Right lobe of liver (tissue), 6 donors: Measurements from ENCODE around the gene SF3B4. TPM values are rescaled to one million over a fixed set of nuclear protein-coding genes. Genes with fewer than 3 reads are reported as not detected.
A peak's percentile ranks its signal among the peaks of the same experiment; 100 is the strongest.
"Not testable (repeated sequence)": the region's sequence is repeated elsewhere in the genome, so short reads cannot be mapped to it uniquely, and the experiment has no call there.

Experiments used
- ATAC-seq, 4 donors: fragments of 200-7000 bp; cut with Tn5 transposase; one replicate each; pipeline ENCODE4 v1.9.1; 2020; ENCODE audit warnings: mild to moderate bottlenecking in 4 of 4, moderate library complexity in 4 of 4
- DNase-seq, 3 donors: peaks; one replicate each; pipeline ENCODE4 v3.0.0-alpha.2; 2020
- H3K27ac ChIP-seq, 3 donors: fragments of 200-600 bp; one replicate each; pipeline ENCODE4 v1.8.0; 2022
- H3K27me3 ChIP-seq, 2 donors: fragments of 200-600 bp; one replicate each; pipeline ENCODE4 v1.8.0; 2022
- H3K36me3 ChIP-seq, 4 donors: fragments of 200-600 bp; sonication (generic) in 1 of 4; one replicate each; pipeline versions ENCODE4 v1.5.1 to v1.8.0; 2017 to 2022; ENCODE audit warnings: control low read depth in 1 of 4
- H3K4me1 ChIP-seq, 4 donors: fragments of 200-600 bp; sonication (generic) in 1 of 4; one replicate each; pipeline versions ENCODE4 v1.5.1 to v1.8.0; 2017 to 2022; ENCODE audit warnings: control low read depth in 1 of 4
- H3K4me3 ChIP-seq, 3 donors: fragments of 200-600 bp; one replicate each; pipeline ENCODE4 v1.8.0; 2022
- H3K9me3 ChIP-seq, 4 donors: fragments of 200-600 bp; sonication (generic) in 1 of 4; one replicate each; pipeline versions ENCODE4 v1.5.1 to v1.8.0; 2017 to 2022; ENCODE audit warnings: control low read depth in 1 of 4
- POLR2A ChIP-seq: fragments of 450-650 bp; IDR thresholded peaks from one replicate; pipeline ENCODE4 v1.6.1; 2017; ENCODE audit warnings: antibody characterized with exemption, mild to moderate bottlenecking
- WGBS: methylation state at CpG from one replicate; pipeline ENCODE4 v1.1.6; 2018; ENCODE audit warnings: low coverage, low lambda C conversion rate; ENCODE audit not compliant: insufficient coverage; ENCODE audit errors: missing lambda C conversion rate; 5-methylcytosine and 5-hydroxymethylcytosine counted together
- intact Hi-C, 2 donors: fragments of 100-400 bp; cut with DNase I; formaldehyde crosslinking; loops; one replicate each; pipeline versions ENCODE4 v1.11.2 to v1.14.1; 2022
- total RNA-seq, 6 experiments: library from RNA; depleted of rRNA in 2 of 6; stranded (reverse); fragments of >200 nt in 2 of 6; fragmentation: NEBNext Ultra II Directional in 3 of 6; extraction: Animal tissue kit (Norgen Biotek cat#: 25700) in 3 of 6; gene quantifications; one replicate each; pipeline versions ENCODE4 v1.1.0 to v1.2.4, GENCODE V29; 2016 to 2023
- TF ChIP-seq, protein P1 (sequence below), 4 donors: fragments of 200-600 bp in 3 of 4; fragments of 450-650 bp in 1 of 4; IDR thresholded peaks; one replicate each; pipeline versions ENCODE4 v1.5.1 to v1.8.0; 2016 to 2022; ENCODE audit warnings: antibody characterized with exemption in 4 of 4, mild to moderate bottlenecking in 2 of 4
- donor health status: DM: no; HTN: yes; CAD: no.
- donor health status: DM: no; HTN: no; CAD: no.
- donor health status: DM: no; HTN: no; CAD: no.
- donor health status: DM: no; HTN: yes; CAD: no.
- donor health status: DM: no; HTN: yes; CAD: no.

The SF3B4 gene
- total RNA-seq, 6 experiments from 2014 or later, result 8.2 to 18.5 (median 12.2) TPM

DNA sequence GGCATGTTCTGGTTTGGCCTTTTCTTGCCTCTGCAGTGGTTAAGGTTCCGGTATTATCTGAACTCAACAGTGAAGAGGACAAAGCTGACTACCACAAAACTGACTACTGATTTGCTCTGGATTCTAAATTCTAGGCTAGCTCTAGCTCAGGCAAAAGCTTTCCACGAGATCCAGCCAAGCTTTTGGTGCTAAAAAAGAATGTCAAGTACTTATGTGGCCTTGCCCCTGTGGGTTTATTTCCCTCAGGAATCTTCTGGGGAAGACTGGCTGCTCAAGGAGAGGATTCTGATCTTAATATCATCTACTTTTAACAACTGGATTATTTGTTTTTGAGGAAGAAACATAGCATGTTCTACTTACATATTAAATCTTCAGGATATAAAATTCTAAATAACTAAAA is 35.1 kb upstream of the SF3B4 start:
- peaks cover 0 to 35% (median 17%) of the 10 kb centered on the region in 4 donors for H3K36me3 ChIP-seq

DNA sequence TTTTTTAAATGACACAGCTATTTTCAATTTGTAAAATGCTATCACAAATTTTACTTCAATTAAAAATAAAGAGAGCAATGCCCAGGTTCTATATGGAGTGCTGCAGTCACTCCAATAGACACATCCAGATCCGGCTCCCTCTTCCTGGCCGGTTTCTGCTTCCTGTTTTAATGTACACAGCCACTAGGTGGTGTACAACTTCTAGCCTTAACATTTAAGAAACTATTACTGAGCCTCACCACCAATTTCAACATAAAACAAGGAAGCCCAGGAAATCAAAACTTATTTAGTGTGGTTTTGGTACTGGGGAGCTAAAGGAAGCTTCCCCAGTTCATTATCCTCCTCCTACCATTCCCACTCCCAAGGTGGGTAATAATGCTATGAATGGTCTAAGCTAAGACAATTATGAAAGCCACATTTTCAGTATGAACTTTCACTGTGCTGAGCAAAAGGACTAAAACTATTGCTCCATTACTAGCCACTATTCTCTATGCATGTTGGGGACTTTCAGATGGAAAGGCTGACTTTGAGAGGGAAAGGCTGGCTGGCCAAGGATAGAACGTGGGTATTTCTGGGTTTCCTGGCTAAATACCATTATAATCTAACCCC is 34.5 kb upstream of the SF3B4 start:
- Histone ChIP-seq H3K36me3 (peaks cover 0 to 40% (median 15%) of the 10 kb centered on the region in 4 donors), H3K4me1 (peaks cover 0 to 44% (median 7%) of the 10 kb centered on the region in 4 donors), H3K27me3 (no peaks in the 10 kb centered on the region), H3K9me3 (no peaks in the 10 kb centered on the region), H3K27ac (peak overlapping the region; percentile 53 to 77 (median 59)), H3K4me3 (no peak overlapping the region)
- intact Hi-C loops, result loop anchor here in 1 of 2 donors (10.0 kb wide), 1 partner anchor 93 kb away; no protein-coding TSS in a partner anchor
- 14% methylated on average over 3 of the region's 3 CpGs for WGBS
- DNase-seq (no peak), ATAC-seq (peak; percentile 71 to 85 (median 82))
- TF ChIP-seq, protein P1, sequence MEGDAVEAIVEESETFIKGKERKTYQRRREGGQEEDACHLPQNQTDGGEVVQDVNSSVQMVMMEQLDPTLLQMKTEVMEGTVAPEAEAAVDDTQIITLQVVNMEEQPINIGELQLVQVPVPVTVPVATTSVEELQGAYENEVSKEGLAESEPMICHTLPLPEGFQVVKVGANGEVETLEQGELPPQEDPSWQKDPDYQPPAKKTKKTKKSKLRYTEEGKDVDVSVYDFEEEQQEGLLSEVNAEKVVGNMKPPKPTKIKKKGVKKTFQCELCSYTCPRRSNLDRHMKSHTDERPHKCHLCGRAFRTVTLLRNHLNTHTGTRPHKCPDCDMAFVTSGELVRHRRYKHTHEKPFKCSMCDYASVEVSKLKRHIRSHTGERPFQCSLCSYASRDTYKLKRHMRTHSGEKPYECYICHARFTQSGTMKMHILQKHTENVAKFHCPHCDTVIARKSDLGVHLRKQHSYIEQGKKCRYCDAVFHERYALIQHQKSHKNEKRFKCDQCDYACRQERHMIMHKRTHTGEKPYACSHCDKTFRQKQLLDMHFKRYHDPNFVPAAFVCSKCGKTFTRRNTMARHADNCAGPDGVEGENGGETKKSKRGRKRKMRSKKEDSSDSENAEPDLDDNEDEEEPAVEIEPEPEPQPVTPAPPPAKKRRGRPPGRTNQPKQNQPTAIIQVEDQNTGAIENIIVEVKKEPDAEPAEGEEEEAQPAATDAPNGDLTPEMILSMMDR (IDR thresholded peaks at IDR 0.05), result peak; percentile 72 to 88 (median 84)
- no peak for TF ChIP-seq POLR2A

More for the DNA sequence above, 35.1 kb upstream of the SF3B4 start:
- WGBS, result 38% methylated on average over 2 of the region's 2 CpGs
- no peak for ATAC-seq
- H3K9me3 ChIP-seq, result no peaks in the 10 kb centered on the region
- no peak for DNase-seq
- no peak overlapping the region for H3K4me3 ChIP-seq
- intact Hi-C loops, result loop anchor here in 1 of 2 donors (10.0 kb wide), 1 partner anchor 92 kb away; no protein-coding TSS in a partner anchor
- peaks cover 0 to 44% (median 7%) of the 10 kb centered on the region in 4 donors for H3K4me1 ChIP-seq
- TF ChIP-seq POLR2A, result no peak
- TF ChIP-seq, protein P1 (IDR thresholded peaks at IDR 0.05), result no peak
- no peaks in the 10 kb centered on the region for H3K27me3 ChIP-seq
- H3K27ac ChIP-seq, result peak overlapping the region; percentile 53 to 77 (median 59)

DNA sequence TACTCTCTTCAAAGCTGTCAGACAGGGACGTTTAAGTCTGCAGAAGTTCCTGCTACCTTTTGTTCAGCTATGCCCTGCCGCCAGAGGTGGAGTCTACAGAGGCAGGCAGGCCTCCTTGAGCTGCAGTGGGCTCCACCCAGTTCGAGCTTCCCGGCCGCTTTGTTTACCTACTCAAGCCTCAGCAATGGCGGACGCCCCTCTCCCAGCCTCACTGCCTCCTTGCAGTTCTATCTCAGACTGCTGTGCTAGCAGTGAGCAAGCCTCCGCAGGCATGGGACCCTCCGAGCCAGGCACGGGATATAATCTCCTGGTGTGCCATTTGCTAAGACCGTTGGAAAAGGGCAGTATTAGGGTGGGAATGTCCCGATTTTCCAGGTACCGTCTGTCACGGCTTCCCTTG is 29.9 kb upstream of the SF3B4 start:
- no CpG with 5 or more reads among the region's 14 CpGs for WGBS
- intact Hi-C loops, H3K4me3 ChIP-seq, H3K9me3 ChIP-seq, ATAC-seq, H3K27me3 ChIP-seq, H3K27ac ChIP-seq, H3K4me1 ChIP-seq, DNase-seq: not testable (repeated sequence)
- peaks cover 0 to 27% (median 8%) of the 10 kb centered on the region in 4 donors for H3K36me3 ChIP-seq

DNA sequence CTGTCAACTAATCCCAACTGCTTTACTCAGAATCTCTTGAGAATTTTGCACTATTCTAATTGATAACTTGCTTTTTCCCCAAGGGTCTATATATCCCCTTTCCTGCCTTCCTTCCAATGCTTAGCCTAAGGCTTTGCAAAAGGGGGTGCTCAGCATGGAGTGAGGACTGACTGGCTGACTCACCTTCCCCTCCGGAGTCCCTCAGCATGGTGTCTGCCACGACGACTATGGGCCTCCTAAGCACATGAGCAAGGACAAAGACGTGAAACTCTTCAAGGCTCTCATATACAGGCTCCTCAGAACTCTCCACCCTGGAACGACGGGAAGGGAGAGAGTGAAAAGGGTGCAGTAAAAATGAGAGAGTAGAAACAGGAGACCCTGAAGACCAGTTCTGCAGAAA is 22.3 kb upstream of the SF3B4 start:
- DNase-seq (no peak), ATAC-seq (no peak)
- no peak overlapping the region for H3K4me3 ChIP-seq
- H3K27me3 ChIP-seq, result no peaks in the 10 kb centered on the region
- H3K4me1 ChIP-seq, result no peaks in the 10 kb centered on the region
- H3K36me3 ChIP-seq, result peaks cover 0 to 40% (median 21%) of the 10 kb centered on the region in 4 donors
- WGBS, result 91% methylated on average over 6 of the region's 6 CpGs
- intact Hi-C loops, result no loop called here
- no peak for TF ChIP-seq POLR2A
- TF ChIP-seq, protein P1 (IDR thresholded peaks at IDR 0.05), result no peak
- H3K9me3 ChIP-seq, result no peaks in the 10 kb centered on the region
- H3K27ac ChIP-seq, result no peak overlapping the region

DNA sequence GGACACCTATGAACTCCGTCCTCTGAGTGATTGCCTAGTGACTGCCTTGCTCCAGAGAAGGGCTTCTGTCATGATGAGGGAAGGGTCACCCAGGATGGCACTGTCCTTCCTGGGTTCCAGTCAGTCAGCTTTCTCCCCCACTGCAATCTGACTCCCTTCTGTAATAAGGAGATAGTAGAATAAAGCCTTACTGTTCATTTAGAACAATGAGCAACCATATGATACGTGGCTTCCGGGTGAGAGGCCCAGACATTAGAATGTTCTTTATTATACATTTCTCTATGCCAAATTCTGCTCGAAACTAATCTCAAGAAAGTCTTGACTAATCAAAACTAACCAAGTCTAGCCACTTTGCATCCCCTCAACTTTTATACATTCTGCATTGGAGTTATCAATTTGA is 17.6 kb upstream of the SF3B4 start:
- TF ChIP-seq, protein P1 (IDR thresholded peaks at IDR 0.05), result no peak
- no peak for TF ChIP-seq POLR2A
- no peaks in the 10 kb centered on the region for H3K4me1 ChIP-seq
- no peaks in the 10 kb centered on the region for H3K27me3 ChIP-seq
- WGBS, result 92% methylated on average over 3 of the region's 4 CpGs
- DNase-seq (no peak), ATAC-seq (no peak)
- intact Hi-C loops, result no loop called here
- no peak overlapping the region for H3K4me3 ChIP-seq
- H3K9me3 ChIP-seq, result no peaks in the 10 kb centered on the region
- H3K36me3 ChIP-seq, result peaks cover 0 to 49% (median 25%) of the 10 kb centered on the region in 4 donors
- H3K27ac ChIP-seq, result no peak overlapping the region
